HG03196 (cell line): Measurements from ENCODE around the gene LAGE3.

Experiments
- ATAC-seq: cut with Tn5 transposase; IDR thresholded peaks from one replicate; pipeline ENCODE4 v1.9.1; 2021; ENCODE audit not compliant: unreplicated experiment

Gene LAGE3

GRCh38 chrX:154458954-154459778 lies 19.9 kb downstream of the LAGE3 start:
- ATAC-seq, result no peak

- ATAC-seq, result peak; percentile 37
Observed at GRCh38 chrX:154458116-154458953, 20.7 kb downstream of the LAGE3 start, which contains the start of gene PLXNA3. TSS of gene PLXNA3 (plus strand) at chrX:154458281. CDS start at chrX:154460184, 1,903 bp downstream.

- peak; percentile 54 for ATAC-seq
Observed at GRCh38 chrX:154457491-154458115, 21.5 kb downstream of the LAGE3 start.

- ATAC-seq, result no peak
Observed at GRCh38 chrX:154452823-154453222, 26.3 kb downstream of the LAGE3 start.

DNA sequence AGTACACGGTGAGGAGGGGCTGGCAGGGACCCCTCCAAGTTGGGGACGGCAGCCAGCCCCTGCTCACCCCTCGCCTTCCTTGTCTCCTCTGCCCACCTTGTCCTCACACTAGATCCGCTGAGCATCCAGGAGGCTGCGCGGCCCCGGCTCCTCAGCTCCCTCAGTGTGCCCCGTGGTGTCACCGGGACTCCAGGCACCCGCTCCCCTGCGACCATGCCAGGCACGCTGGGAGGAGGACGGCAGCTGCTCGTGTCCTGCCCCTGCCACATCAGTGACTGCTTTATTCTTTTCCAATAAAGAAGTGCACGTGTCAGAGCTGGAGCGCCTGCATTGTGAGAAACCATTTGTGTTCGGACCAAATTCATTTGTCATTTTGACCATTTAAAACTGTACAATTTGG lies 28.8 kb downstream of the LAGE3 start:
- no peak for ATAC-seq

DNA sequence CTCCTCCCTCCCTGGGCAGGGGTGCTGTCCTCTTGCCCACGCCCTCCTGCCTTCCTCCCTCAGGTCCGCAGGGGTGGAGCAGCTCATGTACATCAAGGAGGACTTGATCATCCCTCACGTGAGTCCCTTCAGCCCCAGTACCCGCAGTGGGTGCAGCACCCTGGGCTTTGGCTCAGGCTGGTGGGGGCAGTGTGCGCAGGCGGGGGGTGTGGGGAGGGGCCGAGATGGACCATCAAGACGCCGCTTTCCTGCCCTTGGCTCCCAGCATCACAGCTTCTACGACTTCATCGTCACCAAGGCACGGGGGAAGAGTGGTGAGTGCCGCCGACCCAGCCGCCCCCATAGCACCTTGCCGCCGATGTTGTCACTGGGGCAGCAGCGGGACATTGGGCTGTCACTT lies 29.5 kb downstream of the LAGE3 start:
- no peak for ATAC-seq

DNA sequence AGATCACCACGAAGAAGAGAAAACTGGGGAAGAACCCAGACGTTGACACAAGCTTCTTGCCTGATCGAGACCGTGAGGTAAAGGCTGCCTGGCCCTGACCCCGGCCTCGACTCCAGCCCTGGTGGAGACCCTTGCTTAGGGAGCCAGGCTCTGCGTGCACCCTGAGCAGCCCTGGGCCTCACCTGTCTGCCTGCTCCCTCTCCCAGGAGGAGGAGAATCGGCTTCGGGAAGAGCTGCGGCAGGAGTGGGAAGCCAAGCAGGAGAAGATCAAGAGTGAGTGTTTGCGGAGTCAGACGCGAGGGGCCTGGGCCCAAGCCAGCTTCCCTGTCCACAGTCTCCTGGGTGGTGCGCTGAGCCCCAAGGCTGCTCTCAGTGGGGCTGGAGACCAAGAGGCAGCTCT lies 30.6 kb downstream of the LAGE3 start:
- no peak for ATAC-seq

- ATAC-seq, result no peak
Observed at GRCh38 chrX:154446430-154446829, 32.7 kb downstream of the LAGE3 start.

- no peak for ATAC-seq
Observed at GRCh38 chrX:154445776-154446175, 33.3 kb downstream of the LAGE3 start.

GRCh38 chrX:154444755-154445246 lies 34.3 kb downstream of the LAGE3 start:
- ATAC-seq, result no peak

- peak; percentile 69 for ATAC-seq
Observed at GRCh38 chrX:154443992-154444754, 34.9 kb downstream of the LAGE3 start, which contains the start of gene FAM50A. TSS of gene FAM50A (plus strand) at chrX:154444141. CDS start at chrX:154444236, 95 bp downstream.

DNA sequence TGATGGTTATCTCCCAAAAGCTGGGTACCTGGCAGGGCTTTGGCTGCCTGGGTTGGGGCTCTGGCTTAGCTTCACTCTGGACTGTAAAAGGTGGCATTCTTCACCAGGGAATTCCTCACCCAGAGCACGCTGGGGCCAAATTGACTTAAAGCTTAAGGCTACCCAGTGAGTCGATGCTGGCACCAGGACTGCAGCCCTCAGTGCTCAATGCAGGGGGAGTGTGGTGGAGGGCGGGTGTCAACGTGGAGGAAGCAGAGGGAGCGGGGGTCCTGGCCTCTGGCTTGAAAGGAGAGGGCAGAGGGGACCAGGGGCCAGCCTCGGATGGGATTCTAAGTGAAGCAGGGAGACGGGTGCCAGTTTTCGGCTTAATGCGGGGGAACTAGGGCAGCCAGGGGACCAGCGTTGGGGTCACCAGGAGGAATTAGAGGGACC lies 35.6 kb downstream of the LAGE3 start:
- no peak for ATAC-seq

- no peak for ATAC-seq
Observed at GRCh38 chrX:154441984-154442707, 36.9 kb downstream of the LAGE3 start.

DNA sequence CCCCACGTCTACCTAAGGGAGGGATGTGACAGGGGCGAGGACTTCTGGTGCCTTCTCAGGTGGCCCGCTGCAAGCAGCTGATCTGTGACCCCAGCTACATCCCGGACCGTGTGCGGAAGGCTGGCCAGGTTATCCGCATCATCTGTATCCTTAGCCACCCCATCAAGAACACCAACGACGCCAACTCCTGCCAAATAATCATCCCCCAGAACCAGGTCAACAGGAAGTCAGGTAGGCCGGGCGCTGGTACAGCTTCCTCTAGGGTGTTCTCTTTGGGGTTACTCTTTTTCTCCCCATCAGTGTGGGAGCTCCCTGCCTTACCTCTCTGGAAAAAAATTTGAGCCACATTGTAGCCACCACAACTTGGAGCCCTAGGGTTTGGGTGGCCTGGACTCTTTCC lies 37.5 kb downstream of the LAGE3 start:
- no peak for ATAC-seq

GRCh38 chrX:154440623-154441357 lies 38.3 kb downstream of the LAGE3 start:
- no peak for ATAC-seq

DNA sequence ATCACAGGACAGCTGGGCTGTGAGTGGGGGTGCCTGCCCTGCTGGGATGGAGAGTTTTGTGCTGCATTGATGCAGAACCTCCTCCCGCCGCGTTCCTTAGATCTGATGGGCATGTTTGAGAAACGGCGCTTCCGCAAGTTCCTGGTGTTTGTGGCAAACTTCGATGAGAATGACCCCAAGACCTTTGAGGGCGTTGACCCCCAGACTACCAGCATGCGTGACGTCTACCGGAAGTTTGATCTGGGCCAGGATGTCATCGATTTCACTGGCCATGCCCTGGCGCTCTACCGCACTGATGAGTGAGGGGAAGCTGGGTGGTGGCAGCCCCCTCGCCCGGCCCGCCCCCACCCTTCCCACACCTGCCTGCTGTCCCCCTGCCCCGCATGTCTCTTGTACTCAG lies 39.2 kb downstream of the LAGE3 start:
- no peak for ATAC-seq

DNA sequence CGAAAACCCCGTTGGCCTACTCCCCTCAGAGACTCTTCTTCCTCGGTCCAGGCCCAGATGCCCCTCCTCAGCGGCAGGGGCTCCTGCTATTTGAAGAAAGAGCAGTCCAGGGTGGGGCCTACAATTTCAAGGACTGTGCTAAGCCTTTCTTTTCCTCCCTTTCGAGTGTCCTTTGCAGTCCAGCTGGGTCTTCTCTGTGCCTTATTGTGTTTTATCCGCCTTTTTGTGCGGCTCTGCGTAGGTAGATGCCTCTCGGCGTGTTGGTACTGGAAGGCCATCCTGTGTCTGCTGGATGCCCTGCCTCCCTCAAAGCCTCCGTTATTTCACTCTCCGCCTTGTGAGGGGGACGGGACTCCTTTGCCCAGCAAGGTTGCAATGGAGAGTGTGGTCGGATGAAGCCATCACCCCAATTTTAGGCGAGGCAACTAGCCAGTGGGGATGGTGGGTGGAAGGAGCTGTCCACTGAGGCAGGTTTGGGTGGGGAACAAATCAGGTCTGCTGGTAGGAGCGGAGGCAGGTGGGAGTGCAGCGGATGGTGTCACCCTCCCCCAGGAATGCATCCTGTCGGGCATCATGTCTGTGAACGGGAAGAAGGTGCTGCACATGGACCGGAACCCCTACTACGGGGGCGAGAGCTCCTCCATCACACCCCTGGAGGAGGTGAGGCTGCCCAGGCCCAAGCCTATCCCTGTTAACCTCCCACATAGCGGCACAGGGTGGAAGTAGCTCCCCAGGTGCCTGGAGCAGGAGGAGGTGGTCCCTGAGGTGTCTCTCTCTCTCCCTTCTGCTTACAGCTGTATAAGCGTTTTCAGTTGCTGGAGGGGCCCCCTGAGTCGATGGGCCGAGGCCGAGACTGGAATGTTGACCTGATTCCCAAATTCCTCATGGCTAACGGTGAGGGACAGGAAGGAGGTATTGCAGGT lies 40.8 kb downstream of the LAGE3 start:
- ATAC-seq, result no peak
